GM12878 (cell line): Measurements from ENCODE around the gene NELL1. TPM values are rescaled to one million over a fixed set of nuclear protein-coding genes. Genes with fewer than 3 reads are reported as not detected.

Source experiments
- ATAC-seq: fragments of 200-7000 bp; cut with Tn5 transposase; 3 replicates; pipeline ENCODE4 v1.9.1; 2020; ENCODE audit warnings: mild to moderate bottlenecking, moderate library complexity
- BruUV-seq: library from RNA; stranded (reverse); fragments of 400-500 nt; replicated peaks from 2 replicates; lab custom pipeline; 2021; lab: Mats Ljungman, UMichigan
- CTCF ChIA-PET: fragments of 300-600 bp; sonication (Branson Sonifier 250); formaldehyde crosslinking; extraction: SDS; loops from one replicate; lab custom pipeline; 2021; ENCODE audit warnings: inconsistent platforms; lab: Yijun Ruan, JAX
- POLR2A ChIA-PET: fragments of 350-600 bp; formaldehyde crosslinking; extraction: SDS; loops from one replicate; lab custom pipeline; 2021; ENCODE audit warnings: inconsistent platforms; lab: Charles Lee
- RAD21 ChIA-PET: fragments of 300-600 bp; sonication (Branson Sonifier 250); formaldehyde crosslinking; loops from one replicate; lab custom pipeline; 2023; ENCODE audit warnings: antibody characterized with exemption; ENCODE audit not compliant: unreplicated experiment; lab: Charles Lee
- SMC1A ChIA-PET: fragments of 300-600 bp; sonication (Branson Sonifier 250); formaldehyde crosslinking; loops from one replicate; lab custom pipeline; 2023; ENCODE audit not compliant: unreplicated experiment, uncharacterized antibody; lab: Charles Lee
- DNase-seq: peaks from one replicate; pipeline ENCODE4 v3.0.0-alpha.2; 2011; ENCODE audit warnings: low read depth, low spot score
- FAIRE-seq: peaks from 3 replicates; lab custom pipeline; 2011; peaks lifted over from hg19 to GRCh38; lab: Jason Lieb, UNC
- H2AFZ ChIP-seq: 2 replicates; pipeline ENCODE4 v1.6.0; 2011; ENCODE audit warnings: low read depth, low read length, control low read depth; ENCODE audit not compliant: control insufficient read depth
- H3K27ac ChIP-seq: 2 replicates; pipeline ENCODE4 v1.5.1; 2011; ENCODE audit warnings: control low read depth; ENCODE audit not compliant: control insufficient read depth, insufficient read depth
- H3K27me3 ChIP-seq, 2 experiments: replicated peaks in 1 of 2; 2 replicates each; pipeline versions ENCODE4 v1.6.0 to v1.6.1; 2011; ENCODE audit warnings: low read length in 1 of 2; ENCODE audit not compliant: control insufficient read depth in 2 of 2, insufficient read depth in 2 of 2
- H3K36me3 ChIP-seq, 2 experiments: 2 replicates each; pipeline ENCODE4 v1.5.1; 2011; ENCODE audit warnings: low read length in 1 of 2; ENCODE audit not compliant: control insufficient read depth in 2 of 2, insufficient read depth in 2 of 2
- H3K4me1 ChIP-seq: 2 replicates; pipeline ENCODE4 v1.6.1; 2011; ENCODE audit warnings: mild to moderate bottlenecking, low read length, moderate library complexity, mixed read lengths; ENCODE audit not compliant: control insufficient read depth, insufficient read depth
- H3K4me2 ChIP-seq: 2 replicates; pipeline ENCODE4 v1.6.0; 2011; ENCODE audit warnings: control low read depth; ENCODE audit not compliant: control insufficient read depth, insufficient read depth
- H3K4me3 ChIP-seq: fragments of 200-600 bp; sonication (generic); 2 replicates; pipeline ENCODE4 v1.5.1; 2016
- H3K79me2 ChIP-seq: 2 replicates; pipeline ENCODE4 v1.6.0; 2011; ENCODE audit warnings: low read length; ENCODE audit not compliant: control insufficient read depth, insufficient read depth
- H3K9ac ChIP-seq: 2 replicates; pipeline ENCODE4 v1.8.0; 2011; ENCODE audit warnings: low read length, control low read depth, mixed read lengths; ENCODE audit not compliant: control insufficient read depth, insufficient read depth
- H3K9me3 ChIP-seq: replicated peaks from 3 replicates; pipeline ENCODE4 v1.5.1; 2011; ENCODE audit warnings: mild to moderate bottlenecking, low read length; ENCODE audit not compliant: control insufficient read depth, insufficient read depth
- H4K20me1 ChIP-seq: 2 replicates; pipeline ENCODE4 v1.6.0; 2011; ENCODE audit not compliant: control insufficient read depth, insufficient read depth
- ATF2 ChIP-seq: IDR thresholded peaks from 2 replicates; pipeline ENCODE4 v1.6.1; 2012; ENCODE audit warnings: low read length, inconsistent platforms
- CBX5 ChIP-seq: sonication (generic); IDR thresholded peaks from 2 replicates; pipeline ENCODE4 v1.6.1; 2016; ENCODE audit warnings: low read depth, moderate library complexity, mild to moderate bottlenecking, inconsistent platforms
- CEBPB ChIP-seq, 2 experiments: fragments of 150-350 bp in 1 of 2; IDR thresholded peaks; 2 replicates each; pipeline ENCODE4 v1.6.1; 2012 to 2014; ENCODE audit warnings: low read depth in 2 of 2, low read length in 2 of 2, borderline replicate concordance in 1 of 2, inconsistent platforms in 1 of 2
- E2F4 ChIP-seq: IDR thresholded peaks from 2 replicates; pipeline ENCODE4 v1.6.1; 2012; ENCODE audit warnings: low read depth, low read length, improper control_type of control experiment
- FOXK2 ChIP-seq: fragments of 450-650 bp; IDR thresholded peaks from 2 replicates; pipeline ENCODE4 v1.6.1; 2017; ENCODE audit warnings: mild to moderate bottlenecking, moderate library complexity
- IRF5 ChIP-seq: fragments of 450-650 bp; IDR thresholded peaks from 2 replicates; pipeline ENCODE4 v1.6.1; 2017; ENCODE audit warnings: borderline replicate concordance
- NFXL1 ChIP-seq: fragments of 450-650 bp; IDR thresholded peaks from 2 replicates; pipeline ENCODE4 v1.6.1; 2017; ENCODE audit warnings: antibody characterized with exemption, mild to moderate bottlenecking, borderline replicate concordance
- NR2F1 ChIP-seq: fragments of 450-650 bp; conservative IDR thresholded peaks from 2 replicates; pipeline ENCODE4 v1.6.1; 2017; ENCODE audit warnings: mild to moderate bottlenecking
- PML ChIP-seq: IDR thresholded peaks from 2 replicates; pipeline ENCODE4 v1.6.1; 2012; ENCODE audit warnings: low read length, inconsistent platforms
- POLR2AphosphoS2 ChIP-seq: IDR thresholded peaks from 2 replicates; pipeline ENCODE4 v1.6.1; 2011; ENCODE audit warnings: low read depth, mild to moderate bottlenecking, low read length, improper control_type of control experiment, moderate library complexity
- POU2F2 ChIP-seq: IDR thresholded peaks from 3 replicates; pipeline ENCODE4 v1.6.1; 2011; ENCODE audit warnings: low read depth, mild to moderate bottlenecking, low read length, borderline replicate concordance
- PRDM15 ChIP-seq: fragments of 450-650 bp; formaldehyde crosslinking; IDR thresholded peaks from 2 replicates; pipeline ENCODE4 v1.4.0; 2020; ENCODE audit warnings: mild to moderate bottlenecking, moderate library complexity
- SMAD5 ChIP-seq: IDR thresholded peaks from 2 replicates; pipeline ENCODE4 v1.6.1; 2016; ENCODE audit warnings: antibody characterized with exemption, low read depth
- SP1 ChIP-seq: IDR thresholded peaks from one replicate; pipeline ENCODE4 v1.6.1; 2011; ENCODE audit warnings: low read depth, low read length
- SUZ12 ChIP-seq: fragments of 200-600 bp; sonication (generic); IDR thresholded peaks from one replicate; pipeline ENCODE4 v1.6.1; 2018; ENCODE audit warnings: antibody characterized with exemption, mild to moderate bottlenecking; ENCODE audit not compliant: unreplicated experiment
- WRNIP1 ChIP-seq: IDR thresholded peaks from 2 replicates; pipeline ENCODE4 v1.6.1; 2011; ENCODE audit warnings: low read depth, low read length, improper control_type of control experiment, borderline replicate concordance
- WGBS: methylation state at CpG from one replicate; pipeline ENCODE4 v1.1.6; 2016; ENCODE audit warnings: low lambda C conversion rate; ENCODE audit not compliant: insufficient replicate concordance, insufficient coverage; ENCODE audit errors: missing lambda C conversion rate; 5-methylcytosine and 5-hydroxymethylcytosine counted together
- in situ Hi-C: fragments of 300-500 bp; cut with MboI; formaldehyde crosslinking; loops from 9 replicates; pipeline ENCODE4 v1.14.3; 2018; ENCODE audit warnings: mixed read lengths
- intact Hi-C: fragments of 100-400 bp; cut with micrococcal nuclease; formaldehyde crosslinking; loops from one replicate; pipeline ENCODE4 v1.14.2; 2022; ENCODE audit not compliant: unreplicated experiment
- polyA plus RNA-seq, 11 experiments: library from polyadenylated mRNA; depleted of rRNA in 4 of 11; unstranded in 6 of 11; stranded (reverse) in 5 of 11; fragments of >200 nt; fragmentation: Nextera tagmentation in 4 of 11; fragmentation: Illumina TruSeq in 1 of 11; extraction: Ambion mirVana in 4 of 11; extraction: Trizol in 1 of 11; gene quantifications; 1 replicate in 1 of 11; 2 replicates in 10 of 11; pipeline versions ENCODE4 v1.2.1 to v1.2.3, GENCODE V29; 2011 to 2016; ENCODE audit warnings: inconsistent platforms in 2 of 11, missing spikeins in 2 of 11, low read depth in 1 of 11
- total RNA-seq, 4 experiments: library from RNA; depleted of rRNA in 3 of 4; stranded (reverse); fragments of >200 nt in 3 of 4; fragmentation: Illumina TruSeq in 1 of 4; extraction: Trizol in 1 of 4; gene quantifications; 2 replicates each; pipeline versions ENCODE4 v1.2.1 to v1.2.3, GENCODE V29; 2013 to 2021

Gene NELL1
- total and polyA plus RNA-seq, 10 of the 15 experiments (the other 5 are each of a cell fraction or from before 2014, with no cell fraction given): 0.02 to 0.12 TPM; not detected in 8

- no peak for TF ChIP-seq FOXK2
These were observed 90.2 kb downstream of the NELL1 start (continued) for GRCh38 chr11:20759541-20759940.

- Histone ChIP-seq H3K79me2 (no peaks in the 10 kb centered on the region), H3K27me3 (no peaks in the 10 kb centered on the region), H2AFZ (no peak overlapping the region), H3K9me3 (no peaks in the 10 kb centered on the region), H3K9ac (no peak overlapping the region), H3K27ac (no peak overlapping the region), H3K4me1 (no peaks in the 10 kb centered on the region), H3K4me3 (no peak overlapping the region), H3K4me2 (no peak overlapping the region), H4K20me1 (no peaks in the 10 kb centered on the region), H3K36me3 (no peaks in the 10 kb centered on the region)
- ChIA-PET POLR2A (no interaction called here), RAD21 (no interaction called here), CTCF (no interaction called here), SMC1A (no interaction called here)
- intact Hi-C loops (no loop called here), in situ Hi-C loops (no loop called here)
- FAIRE-seq: no peak
- BruUV-seq: no TSS peak
- ATAC-seq: no peak
- no peak for DNase-seq
- WGBS: 55% methylated on average over 6 of the region's 6 CpGs
- no peak for TF ChIP-seq SMAD5
- no peak for TF ChIP-seq POU2F2
- TF ChIP-seq SP1: no peak
- TF ChIP-seq E2F4: no peak
- no peak for TF ChIP-seq WRNIP1
- TF ChIP-seq NFXL1: no peak
- TF ChIP-seq NR2F1: no peak
- TF ChIP-seq PRDM15 (CRISPR knock-in tag): no peak
- TF ChIP-seq SUZ12: no peak
- TF ChIP-seq POLR2AphosphoS2: no peak
- no peak for TF ChIP-seq IRF5
- TF ChIP-seq ATF2: no peak
- TF ChIP-seq CEBPB (IDR thresholded peaks at IDR 0.05; ENCODE audit: borderline replicate concordance in 1 of 2, low read depth in 2 of 2, low read length in 2 of 2): no peak
- TF ChIP-seq PML: no peak
- no peak for TF ChIP-seq CBX5
- no peak for TF ChIP-seq FOXK2
These were observed 91.4 kb downstream of the NELL1 start for GRCh38 chr11:20760811-20761210.
